Mononuclear cell (primary cell): ENCODE measurements around the gene ZNF439. TPM values are rescaled to one million over a fixed set of nuclear protein-coding genes. Genes with fewer than 3 reads are reported as not detected.
A peak's percentile ranks its signal among the peaks of the same experiment; 100 is the strongest.
"Not testable (repeated sequence)": the region's sequence is repeated elsewhere in the genome, so short reads cannot be mapped to it uniquely, and the experiment has no call there.

Source experiments
- H3K27me3 ChIP-seq: 2 replicates; pipeline ENCODE4 v1.6.0; 2011; ENCODE audit warnings: low read length, control low read depth; ENCODE audit not compliant: insufficient read depth
- H3K4me1 ChIP-seq: 2 replicates; pipeline ENCODE4 v1.5.1; 2011; ENCODE audit warnings: mild to moderate bottlenecking, low read length, control low read depth; ENCODE audit not compliant: insufficient read depth
- H3K4me3 ChIP-seq: 2 replicates; pipeline ENCODE4 v1.5.1; 2011; ENCODE audit warnings: mild to moderate bottlenecking, low read length, moderate library complexity
- H3K9me3 ChIP-seq: 2 replicates; pipeline ENCODE4 v1.5.1; 2011; ENCODE audit warnings: low read depth, mild to moderate bottlenecking, control low read depth, low read length
- total RNA-seq: library from RNA; depleted of rRNA; stranded (reverse); fragments of >200 nt; gene quantifications from one replicate; pipeline ENCODE4 v1.2.3, GENCODE V29; 2012

Gene ZNF439
- 4.8 TPM for total RNA-seq

DNA sequence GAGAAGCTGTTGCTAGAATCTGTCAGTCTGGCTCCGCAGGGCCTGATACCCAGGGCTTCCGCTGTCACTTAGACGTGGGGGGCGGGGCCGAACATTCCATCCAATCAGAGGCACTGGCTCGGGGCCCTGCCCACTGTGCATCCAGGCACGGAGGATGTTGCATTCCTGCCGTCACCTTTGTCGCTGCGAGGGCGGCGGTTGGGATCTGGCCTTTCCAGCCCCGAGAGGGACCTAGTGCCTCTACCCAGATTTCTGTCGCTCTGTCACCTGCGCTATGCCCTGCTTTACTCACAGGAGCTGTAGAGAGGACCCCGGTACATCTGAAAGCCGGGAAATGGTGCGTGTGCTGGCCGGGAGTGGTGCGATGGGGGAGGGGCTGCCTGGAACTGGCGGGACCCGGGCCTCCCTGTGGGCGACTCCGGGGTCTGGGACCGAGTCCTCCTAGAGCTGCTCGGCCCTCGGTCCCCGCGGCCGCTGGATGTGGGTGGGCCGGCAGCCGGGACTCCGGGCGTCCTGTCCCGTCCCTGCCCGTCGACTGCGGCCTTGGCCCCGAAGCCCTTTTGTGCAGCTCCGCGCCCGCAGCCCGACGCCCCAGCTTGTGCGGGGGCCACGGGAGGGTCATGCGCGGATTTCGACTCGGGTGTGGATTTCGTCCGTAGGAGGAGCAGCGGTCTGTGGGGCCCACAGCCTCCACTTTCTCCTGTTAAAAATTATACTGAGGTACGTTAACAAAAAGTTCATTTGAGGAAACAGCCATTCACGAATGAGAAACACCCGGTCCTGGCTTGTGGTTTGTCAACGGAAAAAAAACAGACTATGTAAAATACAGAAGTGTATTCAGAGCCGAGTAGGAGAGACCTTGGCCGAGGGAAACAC is at the start of gene ZNF439:
ZNF439 (plus strand) TSS at position 133 of the 876 bp plus-strand sequence; CDS start at position 275, 142 bp downstream.
- Histone ChIP-seq H3K4me3 (peak within 1 kb of the TSS; percentile 55), H3K9me3 (no peaks in the 10 kb centered on the region), H3K27me3 (no peaks in the 10 kb centered on the region), H3K4me1 (peaks cover 23% of the 10 kb centered on the region)

DNA sequence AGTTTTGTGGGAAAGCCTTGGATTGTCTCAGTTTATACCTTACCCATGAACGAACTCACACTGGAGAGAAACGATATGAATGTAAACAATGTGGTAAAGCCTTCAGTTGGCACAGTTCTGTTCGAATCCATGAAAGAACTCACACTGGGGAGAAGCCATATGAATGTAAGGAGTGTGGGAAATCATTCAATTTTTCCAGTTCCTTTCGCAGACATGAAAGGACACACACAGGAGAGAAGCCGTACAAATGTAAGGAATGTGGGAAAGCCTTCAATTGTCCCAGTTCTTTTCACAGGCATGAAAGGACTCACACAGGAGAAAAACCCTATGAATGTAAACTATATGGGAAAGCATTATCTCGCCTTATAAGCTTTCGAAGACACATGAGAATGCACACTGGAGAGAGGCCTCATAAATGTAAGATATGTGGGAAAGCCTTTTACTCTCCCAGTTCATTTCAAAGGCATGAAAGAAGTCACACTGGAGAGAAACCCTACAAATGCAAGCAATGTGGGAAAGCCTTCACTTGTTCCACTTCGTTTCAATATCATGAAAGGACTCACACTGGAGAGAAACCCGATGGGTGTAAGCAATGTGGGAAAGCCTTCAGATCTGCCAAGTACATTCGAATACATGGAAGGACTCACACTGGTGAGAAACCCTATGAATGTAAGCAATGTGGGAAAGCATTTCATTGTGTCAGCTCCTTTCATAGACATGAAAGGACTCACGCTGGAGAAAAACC is 42.0 kb upstream of the ZNF439 start:
- Histone ChIP-seq H3K4me3 (no peak overlapping the region), H3K9me3 (peaks cover 26% of the 10 kb centered on the region), H3K27me3 (no peaks in the 10 kb centered on the region), H3K4me1 (no peaks in the 10 kb centered on the region)

DNA sequence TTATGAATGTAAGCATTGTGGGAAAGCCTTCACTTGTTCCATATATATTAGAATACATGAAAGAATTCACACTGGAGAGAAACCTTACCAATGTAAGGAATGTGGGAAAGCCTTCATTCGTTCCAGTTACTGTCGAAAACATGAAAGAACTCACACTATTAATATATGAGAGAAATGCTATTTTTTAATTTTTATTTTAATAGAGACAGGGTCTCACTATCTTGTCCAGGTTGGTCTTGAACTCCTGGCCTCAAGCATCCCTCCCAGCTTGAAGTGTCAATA is 41.5 kb upstream of the ZNF439 start:
- Histone ChIP-seq H3K9me3 (peaks cover 26% of the 10 kb centered on the region), H3K4me1 (no peaks in the 10 kb centered on the region), H3K27me3 (no peaks in the 10 kb centered on the region), H3K4me3 (no peak overlapping the region)

DNA sequence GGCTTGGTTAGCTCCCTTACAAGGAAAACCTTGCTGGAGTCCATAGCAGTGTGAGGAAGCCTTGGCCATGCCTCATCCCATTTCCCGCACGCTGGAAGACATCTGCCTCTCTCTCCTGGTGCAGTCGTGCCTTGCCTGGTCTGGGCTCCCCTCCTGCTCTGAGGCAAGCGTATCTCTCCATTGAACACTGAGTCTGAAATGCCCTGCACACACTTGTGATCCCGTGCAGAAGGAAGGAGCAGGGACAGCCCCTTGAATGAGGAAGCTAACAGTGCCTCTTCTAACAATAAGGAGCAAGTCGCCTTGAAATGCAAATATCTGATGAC is 34.9 kb upstream of the ZNF439 start:
- H3K9me3 ChIP-seq = no peaks in the 10 kb centered on the region
- no peaks in the 10 kb centered on the region for H3K27me3 ChIP-seq
- H3K4me3 ChIP-seq = peak overlapping the region; percentile 93
- H3K4me1 ChIP-seq = peaks cover 14% of the 10 kb centered on the region

DNA sequence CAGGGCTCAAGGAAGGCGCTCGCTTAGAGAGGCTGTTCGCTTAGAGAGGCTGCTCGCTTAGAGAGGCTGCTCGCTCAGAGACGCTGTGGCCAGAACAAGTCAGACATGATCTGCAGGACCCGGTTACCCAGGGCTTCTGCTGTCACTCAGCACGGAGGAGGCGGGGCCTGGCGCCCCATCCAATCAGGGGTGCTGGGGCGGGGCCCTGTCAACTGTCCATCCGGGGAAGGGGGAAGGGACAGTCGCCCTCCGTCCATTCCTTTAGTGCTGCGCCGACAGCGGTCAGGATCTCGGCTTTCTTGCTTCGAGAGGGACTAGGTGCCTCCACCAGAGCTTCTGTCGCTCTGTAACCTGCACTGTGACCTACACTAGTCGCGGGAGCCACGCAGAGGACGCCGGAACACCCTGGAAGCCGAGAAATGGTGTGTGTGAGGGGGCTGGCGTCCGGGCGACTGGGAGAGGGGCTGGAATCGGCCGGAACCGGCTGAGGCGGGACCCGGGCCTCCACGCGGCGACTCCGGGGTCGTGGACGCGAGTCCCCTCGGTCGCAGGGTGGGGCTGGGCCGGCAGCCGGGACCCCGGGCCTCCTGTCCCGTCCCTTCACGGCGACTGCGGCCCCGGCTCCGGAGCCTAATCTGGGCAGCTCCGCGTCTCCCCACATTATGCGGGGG is 34.4 kb upstream of the ZNF439 start, which contains the start of gene ZNF440:
ZNF440 (plus strand) TSS at position 245 of the 671 bp plus-strand sequence; CDS start at position 420, 175 bp downstream.
- H3K27me3 ChIP-seq = no peaks in the 10 kb centered on the region
- peak within 1 kb of the TSS; percentile 93 for H3K4me3 ChIP-seq
- H3K4me1 ChIP-seq = peaks cover 14% of the 10 kb centered on the region
- H3K9me3 ChIP-seq = no peaks in the 10 kb centered on the region

DNA sequence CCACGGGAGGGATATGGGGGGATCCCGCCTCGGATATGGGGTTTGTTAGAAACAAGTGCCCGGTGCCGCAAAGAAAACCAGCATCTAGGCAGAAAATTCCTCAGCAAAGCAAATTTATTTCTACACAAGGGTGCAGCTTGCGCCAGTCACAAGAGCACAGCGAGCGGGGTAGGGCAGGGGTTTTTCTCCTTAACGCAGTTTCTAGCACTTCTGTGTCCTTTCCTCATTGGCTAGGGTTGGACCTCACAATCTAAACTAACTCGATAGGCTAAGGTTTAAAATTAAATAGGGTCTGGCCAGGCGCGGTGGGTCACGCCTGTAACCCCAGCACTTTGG is 33.9 kb upstream of the ZNF439 start:
- Histone ChIP-seq H3K27me3 (no peaks in the 10 kb centered on the region), H3K9me3 (no peaks in the 10 kb centered on the region), H3K4me3 (peak overlapping the region; percentile 93), H3K4me1 (peaks cover 14% of the 10 kb centered on the region)

DNA sequence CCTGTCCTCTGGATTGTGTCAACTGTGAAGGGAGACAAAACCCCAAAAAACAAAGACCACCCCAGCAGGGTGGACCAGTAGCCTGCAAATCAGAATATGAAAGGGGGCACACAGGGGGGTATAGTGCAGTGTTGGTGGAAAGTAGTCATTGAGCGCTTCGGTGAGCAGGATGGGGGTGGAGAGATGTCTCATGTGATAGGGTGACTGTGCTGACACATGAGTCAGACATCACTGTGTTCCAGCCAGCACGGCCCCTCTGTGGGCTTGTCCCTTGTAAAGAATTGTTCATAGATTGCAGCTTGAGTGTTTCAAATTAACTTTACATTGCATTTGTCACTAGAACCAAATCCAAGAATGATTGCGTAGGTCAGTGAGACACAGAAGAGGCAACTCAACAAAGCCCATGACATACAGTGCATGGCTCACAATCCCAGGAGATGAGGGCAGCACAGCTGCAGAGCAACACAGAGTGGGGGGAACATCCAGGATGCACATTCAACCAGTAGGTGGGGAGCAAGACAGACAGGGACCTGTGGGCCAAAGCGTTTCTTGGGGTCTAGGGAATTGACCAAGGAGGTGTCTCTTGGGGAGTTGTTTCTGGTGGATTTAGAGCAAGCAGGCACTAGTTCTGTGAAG is 26.9 kb upstream of the ZNF439 start:
- H3K4me3 ChIP-seq = no peak overlapping the region
- H3K9me3 ChIP-seq = no peaks in the 10 kb centered on the region
- no peaks in the 10 kb centered on the region for H3K27me3 ChIP-seq
- no peaks in the 10 kb centered on the region for H3K4me1 ChIP-seq

DNA sequence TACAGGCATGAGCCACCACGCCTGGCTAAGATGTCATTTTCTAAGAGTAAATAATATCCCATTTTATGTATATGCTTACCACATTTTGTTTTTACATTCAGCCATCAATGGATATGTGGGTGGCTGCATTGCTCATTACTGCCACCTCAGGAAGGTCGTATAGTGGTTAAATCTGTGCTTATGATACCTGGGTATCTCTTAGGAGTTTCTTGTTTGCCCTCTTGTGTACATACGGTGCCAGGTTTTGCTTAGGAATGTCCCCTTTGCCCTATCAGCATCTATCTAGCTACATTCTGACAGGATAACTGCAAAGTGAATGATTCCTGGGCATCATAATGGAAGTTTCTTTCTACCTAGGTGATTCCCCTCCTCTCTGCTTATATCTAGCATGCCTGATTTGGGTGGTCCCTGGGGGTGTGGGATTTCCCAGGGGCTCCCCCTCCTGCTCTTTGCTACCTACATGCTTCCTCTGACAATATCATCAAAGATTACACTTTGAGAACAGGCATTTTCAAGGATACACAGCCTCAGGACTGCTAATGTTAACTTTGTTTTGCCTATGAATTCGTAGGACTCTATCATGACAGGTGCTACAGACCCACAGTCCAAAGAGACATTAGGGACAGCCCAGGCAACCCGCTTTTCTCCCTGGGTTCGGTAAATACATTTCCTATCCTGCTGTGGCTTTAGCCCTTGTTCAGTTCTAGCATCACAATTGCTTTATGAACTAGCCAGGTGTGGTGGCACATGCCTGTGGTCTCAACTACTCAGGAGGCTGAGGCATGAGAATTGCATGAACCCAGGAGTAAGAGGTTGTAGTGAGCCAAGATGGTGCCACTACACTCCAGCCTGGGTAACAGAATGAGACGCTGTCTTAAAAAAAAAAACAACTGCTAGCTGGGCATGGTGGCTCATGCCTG is 19.3 kb upstream of the ZNF439 start:
- peaks cover 49% of the 10 kb centered on the region for H3K9me3 ChIP-seq
- not testable (repeated sequence) for H3K27me3 ChIP-seq, H3K4me3 ChIP-seq, H3K4me1 ChIP-seq

DNA sequence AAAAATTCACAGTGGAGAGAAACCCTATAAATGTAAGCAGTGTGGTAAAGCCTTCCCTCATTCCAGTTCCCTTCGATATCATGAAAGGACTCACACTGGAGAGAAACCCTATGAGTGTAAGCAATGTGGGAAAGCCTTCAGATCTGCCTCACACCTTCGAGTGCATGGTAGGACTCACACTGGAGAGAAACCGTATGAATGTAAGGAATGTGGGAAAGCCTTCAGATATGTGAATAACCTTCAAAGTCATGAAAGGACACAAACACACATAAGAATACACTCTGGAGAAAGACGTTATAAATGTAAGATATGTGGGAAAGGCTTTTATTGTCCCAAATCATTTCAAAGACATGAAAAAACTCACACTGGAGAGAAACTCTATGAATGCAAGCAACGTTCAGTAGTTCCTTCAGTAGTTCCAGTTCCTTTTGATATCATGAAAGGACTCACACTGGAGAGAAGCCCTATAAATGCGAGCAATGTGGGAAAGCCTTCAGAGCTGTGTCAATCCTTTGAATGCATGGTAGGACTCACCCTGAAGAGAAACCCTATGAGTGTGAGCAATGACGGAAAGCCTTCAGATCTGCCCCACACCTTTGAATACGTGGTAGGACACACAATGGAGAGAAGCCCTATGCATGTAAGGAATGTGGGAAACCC is 16.1 kb upstream of the ZNF439 start:
- Histone ChIP-seq H3K4me1 (no peaks in the 10 kb centered on the region), H3K27me3 (no peaks in the 10 kb centered on the region), H3K4me3 (no peak overlapping the region), H3K9me3 (peaks cover 56% of the 10 kb centered on the region)

DNA sequence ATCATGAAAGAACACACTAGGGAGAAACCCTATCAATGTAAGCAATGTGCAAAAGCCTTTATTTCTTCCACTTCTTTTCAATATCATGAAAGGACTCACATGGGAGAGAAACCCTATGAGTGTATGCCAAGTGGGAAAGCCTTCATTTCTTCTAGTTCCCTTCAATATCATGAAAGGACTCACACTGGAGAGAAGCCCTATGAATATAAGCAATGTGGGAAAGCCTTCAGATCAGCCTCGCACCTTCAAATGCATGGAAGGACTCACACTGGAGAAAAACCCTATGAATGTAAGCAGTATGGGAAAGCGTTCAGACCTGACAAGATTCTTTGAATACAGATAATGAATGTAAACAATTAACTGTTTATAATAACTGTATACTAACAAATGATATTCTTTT is 15.0 kb upstream of the ZNF439 start:
- no peak overlapping the region for H3K4me3 ChIP-seq
- H3K4me1 ChIP-seq = no peaks in the 10 kb centered on the region
- H3K9me3 ChIP-seq = peaks cover 56% of the 10 kb centered on the region
- no peaks in the 10 kb centered on the region for H3K27me3 ChIP-seq

DNA sequence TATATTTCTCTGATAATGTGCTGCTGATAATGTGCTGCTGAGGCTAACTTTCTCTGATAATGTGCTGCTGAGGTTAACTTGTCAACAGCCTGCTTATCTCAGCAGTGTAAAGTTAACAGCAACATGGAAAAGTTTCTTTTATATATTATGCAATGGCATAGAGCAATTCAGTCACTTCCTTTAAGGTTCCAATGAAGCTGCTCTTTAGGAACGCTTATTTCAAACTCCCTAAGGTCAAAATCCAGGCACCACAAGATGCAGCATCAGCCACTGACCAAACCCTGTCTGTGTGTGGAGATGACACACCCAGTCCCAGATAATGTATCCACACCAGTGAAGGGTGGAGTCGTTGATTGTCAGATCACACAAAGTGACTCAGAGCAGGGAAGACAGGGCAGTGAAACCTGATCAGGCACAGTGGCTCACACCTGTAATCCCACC is 12.9 kb upstream of the ZNF439 start:
- not testable (repeated sequence) for H3K4me1 ChIP-seq, H3K4me3 ChIP-seq, H3K27me3 ChIP-seq
- peaks cover 43% of the 10 kb centered on the region for H3K9me3 ChIP-seq

DNA sequence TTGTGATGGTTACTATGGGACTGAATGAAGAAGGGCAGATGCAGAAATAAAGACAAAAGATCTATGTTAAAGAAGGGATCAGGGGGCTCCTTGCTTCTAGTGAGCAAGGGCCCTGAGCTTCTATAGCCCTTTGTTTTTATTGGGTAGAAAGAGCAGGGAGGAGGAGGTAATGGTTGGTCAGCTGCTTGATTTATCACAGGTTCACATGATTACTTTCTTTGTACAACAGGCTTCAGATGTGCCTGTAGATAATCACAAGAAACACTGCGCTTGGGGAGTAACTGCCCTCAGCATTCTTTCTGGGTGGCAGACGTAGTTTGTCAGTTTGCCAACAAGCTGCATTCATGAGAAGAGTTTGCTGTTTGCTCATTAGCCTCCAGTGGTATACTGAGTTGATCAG is 4.8 kb upstream of the ZNF439 start:
- no peak overlapping the region for H3K4me3 ChIP-seq
- H3K27me3 ChIP-seq = no peaks in the 10 kb centered on the region
- H3K4me1 ChIP-seq = peaks cover 8% of the 10 kb centered on the region

DNA sequence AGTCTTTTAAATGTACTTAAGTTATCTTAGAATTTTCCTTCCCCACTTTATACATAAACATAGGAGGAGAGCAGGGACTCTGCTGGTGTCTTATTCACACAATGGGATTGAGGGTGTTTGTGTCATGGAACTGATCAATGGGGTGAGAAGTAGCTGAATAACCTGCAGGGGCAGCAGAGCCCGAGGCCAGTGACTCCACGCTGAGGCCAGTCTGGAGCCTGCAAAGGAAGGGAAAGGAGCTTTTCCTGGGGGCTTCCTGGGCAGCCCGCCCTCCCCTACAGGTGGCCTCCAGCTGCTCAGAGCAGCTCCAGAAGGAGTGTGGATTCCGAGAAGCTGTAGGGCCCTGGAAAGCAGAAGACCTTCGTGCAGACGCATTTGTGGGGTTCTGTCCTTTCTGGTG is 911 bp upstream of the ZNF439 start:
- peaks cover 23% of the 10 kb centered on the region for H3K4me1 ChIP-seq
- not testable (repeated sequence) for H3K27me3 ChIP-seq, H3K9me3 ChIP-seq

More for the DNA sequence above, 4.8 kb upstream of the ZNF439 start:
- H3K9me3 ChIP-seq = no peaks in the 10 kb centered on the region

DNA sequence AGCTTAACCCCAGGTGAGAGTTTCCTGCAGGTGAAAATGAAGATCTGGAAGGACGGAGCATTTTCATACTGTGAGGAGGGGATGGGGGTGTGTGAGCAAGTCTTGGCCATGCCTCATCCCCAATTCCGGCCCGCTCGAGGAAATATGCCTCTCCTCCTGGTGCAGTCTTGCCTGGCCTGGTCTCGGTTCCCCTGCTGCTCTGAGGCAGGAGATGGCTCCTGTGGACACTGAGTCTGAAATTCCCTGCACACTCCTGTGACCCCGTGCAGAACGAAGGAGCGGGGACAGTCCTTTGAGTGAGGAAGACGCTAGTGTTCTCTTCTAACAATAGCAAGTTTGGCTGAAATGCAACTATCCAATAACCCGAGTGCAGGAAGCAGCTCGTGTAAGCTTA is 329 bp upstream of the ZNF439 start:
- H3K4me1 ChIP-seq = peaks cover 23% of the 10 kb centered on the region
- H3K4me3 ChIP-seq = peak overlapping the region; percentile 55
- H3K9me3 ChIP-seq = no peaks in the 10 kb centered on the region
- H3K27me3 ChIP-seq = no peaks in the 10 kb centered on the region

More for the DNA sequence above, 911 bp upstream of the ZNF439 start:
- H3K4me3 ChIP-seq = not testable (repeated sequence)
